Neuronal stem cell (in vitro differentiated cells): ENCODE results near the gene PIEZO2.

Experiments used
- DNase-seq: peaks from one replicate; pipeline ENCODE4 v3.0.0-alpha.2; 2013; ENCODE audit warnings: low spot score
- H2AFZ ChIP-seq: one replicate; pipeline ENCODE4 v1.6.1; 2013; ENCODE audit warnings: mild to moderate bottlenecking, low read length, inconsistent platforms
- H2AK5ac ChIP-seq: 2 replicates; pipeline ENCODE4 v1.6.1; 2013; ENCODE audit warnings: low read depth, mild to moderate bottlenecking, inconsistent platforms, low read length, moderate library complexity, mixed read lengths
- H2BK120ac ChIP-seq: 2 replicates; pipeline ENCODE4 v1.6.1; 2013; ENCODE audit warnings: low read depth, mild to moderate bottlenecking, inconsistent platforms, low read length, moderate library complexity, mixed read lengths
- H2BK12ac ChIP-seq: one replicate; pipeline ENCODE4 v1.6.1; 2013; ENCODE audit warnings: low read length, inconsistent platforms
- H2BK15ac ChIP-seq: 2 replicates; pipeline ENCODE4 v1.6.1; 2013; ENCODE audit warnings: mild to moderate bottlenecking, low read length, inconsistent platforms, mixed read lengths
- H2BK5ac ChIP-seq: one replicate; pipeline ENCODE4 v1.6.1; 2013; ENCODE audit warnings: inconsistent platforms, mild to moderate bottlenecking, low read length, moderate library complexity
- H3K14ac ChIP-seq: one replicate; pipeline ENCODE4 v1.6.1; 2013; ENCODE audit warnings: low read length, inconsistent platforms
- H3K18ac ChIP-seq: 2 replicates; pipeline ENCODE4 v1.6.1; 2013; ENCODE audit warnings: low read length, inconsistent platforms
- H3K23ac ChIP-seq: 2 replicates; pipeline ENCODE4 v1.6.1; 2013; ENCODE audit warnings: low read depth, mild to moderate bottlenecking, mixed read lengths, low read length, inconsistent platforms; ENCODE audit not compliant: poor library complexity
- H3K27ac ChIP-seq: replicated peaks from 3 replicates; pipeline ENCODE4 v1.5.1; 2013; ENCODE audit warnings: low read length, inconsistent platforms
- H3K27me3 ChIP-seq, 3 experiments: 2 replicates each; pipeline ENCODE4 v1.6.1; 2013; ENCODE audit warnings: low read length in 3 of 3, mild to moderate bottlenecking in 2 of 3, inconsistent platforms in 1 of 3, low read depth in 1 of 3, mixed read lengths in 1 of 3, moderate library complexity in 1 of 3; ENCODE audit not compliant: control insufficient read depth in 3 of 3, insufficient read depth in 3 of 3
- H3K36me3 ChIP-seq, 2 donors: replicated peaks in 1 of 2; 2 replicates each; pipeline ENCODE4 v1.6.1; 2013; ENCODE audit warnings: low read length in 2 of 2; ENCODE audit not compliant: control insufficient read depth in 2 of 2, insufficient read depth in 2 of 2
- H3K4ac ChIP-seq: 2 replicates; pipeline ENCODE4 v1.6.1; 2013; ENCODE audit warnings: inconsistent platforms, mild to moderate bottlenecking, low read length, moderate library complexity
- H3K4me1 ChIP-seq, 2 donors: 1 replicate in 1 of 2; 2 replicates in 1 of 2; pipeline ENCODE4 v1.6.1; 2013; ENCODE audit warnings: low read length in 2 of 2, low read depth in 1 of 2; ENCODE audit not compliant: control insufficient read depth in 2 of 2, insufficient read depth in 1 of 2
- H3K4me2 ChIP-seq: one replicate; pipeline ENCODE4 v1.6.1; 2013; ENCODE audit warnings: mild to moderate bottlenecking, low read length, inconsistent platforms; ENCODE audit not compliant: insufficient read depth, poor library complexity, severe bottlenecking
- H3K4me3 ChIP-seq, 2 donors: 2 replicates each; pipeline ENCODE4 v1.5.1; 2013; ENCODE audit warnings: low read length in 2 of 2, mild to moderate bottlenecking in 2 of 2, inconsistent platforms in 1 of 2, moderate library complexity in 1 of 2
- H3K79me1 ChIP-seq: one replicate; pipeline ENCODE4 v1.6.1; 2013; ENCODE audit warnings: low read depth, mild to moderate bottlenecking, inconsistent platforms, low read length, moderate library complexity
- H3K9ac ChIP-seq: one replicate; pipeline ENCODE4 v1.6.1; 2013; ENCODE audit warnings: mild to moderate bottlenecking, low read depth, low read length, inconsistent platforms; ENCODE audit not compliant: poor library complexity
- H3K9me3 ChIP-seq, 2 donors: replicated peaks in 1 of 2; 2 replicates each; pipeline versions ENCODE3 to v1.6.1; 2013; ENCODE audit warnings: low read length in 2 of 2, mild to moderate bottlenecking in 2 of 2, inconsistent platforms in 1 of 2, low read depth in 1 of 2, mixed read lengths in 1 of 2, moderate library complexity in 1 of 2; ENCODE audit not compliant: control insufficient read depth in 2 of 2, insufficient read depth in 1 of 2
- H4K8ac ChIP-seq: one replicate; pipeline ENCODE4 v1.6.1; 2013; ENCODE audit warnings: low read depth, mild to moderate bottlenecking, inconsistent platforms, low read length, moderate library complexity
- H4K91ac ChIP-seq: one replicate; pipeline ENCODE4 v1.6.1; 2013; ENCODE audit warnings: low read length, low read depth, mild to moderate bottlenecking, inconsistent platforms; ENCODE audit not compliant: poor library complexity
- WGBS, 2 donors: extraction: QIAGEN DNeasy Blood & Tissue Kit; methylation state at CpG; one replicate each; pipeline ENCODE4 v1.1.7; 2013; ENCODE audit warnings: missing lambda C conversion rate in 2 of 2, mixed read lengths in 1 of 2; ENCODE audit not compliant: insufficient read length in 2 of 2, insufficient replicate concordance in 1 of 2; ENCODE audit errors: extremely low coverage in 2 of 2; 5-methylcytosine and 5-hydroxymethylcytosine counted together

The PIEZO2 gene

DNA sequence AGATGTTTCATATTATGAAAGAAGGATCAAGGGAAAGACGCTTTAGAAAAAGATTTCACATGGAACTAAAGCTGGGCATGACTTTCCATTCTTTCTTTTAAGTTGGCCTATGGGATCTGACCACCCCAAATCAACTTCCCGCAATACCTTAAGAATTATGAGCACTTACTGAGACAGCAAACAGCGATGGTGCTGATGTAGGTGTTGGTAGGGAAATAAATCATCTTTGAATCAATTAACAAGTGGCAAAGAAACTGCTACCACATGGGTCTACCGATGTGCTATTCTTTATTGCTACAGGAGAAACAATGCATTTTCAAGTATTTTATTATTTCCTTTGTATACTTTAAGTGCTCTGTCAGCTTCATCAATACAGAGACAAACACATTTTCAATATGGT lies 239.6 kb downstream of the PIEZO2 start:
- Histone ChIP-seq H2BK12ac (no peak overlapping the region), H3K79me1 (no peaks in the 10 kb centered on the region), H4K8ac (no peak overlapping the region), H3K23ac (no peak overlapping the region), H3K9ac (no peak overlapping the region), H2BK120ac (no peak overlapping the region), H3K9me3 (no peaks in the 10 kb centered on the region), H3K14ac (no peak overlapping the region), H3K4me2 (no peak overlapping the region), H3K18ac (no peak overlapping the region), H3K27me3 (no peaks in the 10 kb centered on the region), H3K36me3 (no peaks in the 10 kb centered on the region), H2AFZ (no peak overlapping the region), H2BK15ac (no peak overlapping the region), H2AK5ac (no peak overlapping the region), H3K4me3 (no peak overlapping the region), H3K4me1 (no peaks in the 10 kb centered on the region), H3K4ac (no peak overlapping the region), H2BK5ac (no peak overlapping the region), H3K27ac (no peak overlapping the region), H4K91ac (no peak overlapping the region)
- DNase-seq, result no peak
- WGBS, 2 donors, result no CpG with 5 or more reads among the region's 4 CpGs

DNA sequence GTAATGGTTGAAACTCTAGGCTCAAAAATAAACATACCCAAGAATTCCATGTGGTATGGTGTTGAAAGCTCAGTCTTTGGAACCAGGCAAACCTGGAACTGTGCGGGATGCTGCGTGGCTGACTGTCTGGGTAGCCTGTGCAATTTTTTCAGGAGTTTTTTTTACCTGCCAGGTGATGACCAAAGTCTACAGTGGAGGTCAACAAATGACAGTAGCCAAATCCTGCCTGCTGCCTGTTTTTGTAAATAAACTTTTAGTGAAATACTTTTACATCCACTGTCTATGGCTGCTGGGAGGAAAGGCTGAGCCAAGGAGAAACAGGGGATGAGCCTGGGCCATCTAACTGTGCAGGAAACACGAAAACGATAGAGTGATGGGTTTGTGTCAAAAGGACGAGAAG lies 240.6 kb downstream of the PIEZO2 start:
- Histone ChIP-seq H3K14ac (no peak overlapping the region), H2BK12ac (no peak overlapping the region), H2AFZ (no peak overlapping the region), H2BK120ac (no peak overlapping the region), H3K4me3 (no peak overlapping the region), H4K91ac (no peak overlapping the region), H3K27me3 (no peaks in the 10 kb centered on the region), H3K23ac (no peak overlapping the region), H3K18ac (no peak overlapping the region), H2BK15ac (no peak overlapping the region), H3K4me1 (no peaks in the 10 kb centered on the region), H3K9ac (no peak overlapping the region), H3K4me2 (no peak overlapping the region), H2AK5ac (no peak overlapping the region), H3K27ac (no peak overlapping the region), H2BK5ac (no peak overlapping the region), H3K9me3 (no peaks in the 10 kb centered on the region), H3K4ac (no peak overlapping the region), H4K8ac (no peak overlapping the region), H3K79me1 (no peaks in the 10 kb centered on the region), H3K36me3 (no peaks in the 10 kb centered on the region)
- no peak for DNase-seq
- no CpG with 5 or more reads among the region's 5 CpGs for whole genome bisulfite sequencing, 2 donors

DNA sequence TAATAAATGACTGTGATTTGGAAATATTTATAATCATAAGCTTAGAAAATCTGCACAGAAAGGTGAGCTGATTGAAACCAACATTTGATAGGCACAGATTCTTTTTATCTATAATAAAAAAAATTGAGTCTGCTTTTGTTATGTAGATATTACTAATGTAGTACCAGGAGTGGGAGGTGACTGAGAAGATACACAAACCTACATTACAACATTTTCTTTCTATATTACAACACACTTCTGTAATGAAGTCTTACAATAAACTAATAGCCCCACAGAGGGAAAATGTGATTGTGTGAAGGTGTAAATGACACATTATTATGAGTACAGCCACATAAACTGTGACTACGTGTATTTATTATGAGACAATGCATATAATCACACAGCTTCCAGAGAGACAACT lies 241.6 kb downstream of the PIEZO2 start:
- Histone ChIP-seq H3K23ac (no peak overlapping the region), H3K18ac (no peak overlapping the region), H3K9me3 (no peaks in the 10 kb centered on the region), H3K4me3 (no peak overlapping the region), H2AK5ac (no peak overlapping the region), H3K27ac (no peak overlapping the region), H2BK5ac (no peak overlapping the region), H3K14ac (no peak overlapping the region), H3K4me2 (no peak overlapping the region), H2BK15ac (no peak overlapping the region), H2BK120ac (no peak overlapping the region), H2BK12ac (no peak overlapping the region), H3K36me3 (no peaks in the 10 kb centered on the region), H4K91ac (no peak overlapping the region), H3K4me1 (no peaks in the 10 kb centered on the region), H3K79me1 (no peaks in the 10 kb centered on the region), H3K27me3 (no peaks in the 10 kb centered on the region), H3K4ac (no peak overlapping the region), H4K8ac (no peak overlapping the region), H3K9ac (no peak overlapping the region), H2AFZ (no peak overlapping the region)
- no peak for DNase-seq
- WGBS, 2 donors, result no CpG with 5 or more reads among the region's 1 CpG

GRCh38 chr18:10901329-10901728 lies 248.0 kb downstream of the PIEZO2 start:
- H3K27ac ChIP-seq, result no peak overlapping the region
- no peak overlapping the region for H3K14ac ChIP-seq
- WGBS, 2 donors, result no CpG with 5 or more reads among the region's 2 CpGs

More at GRCh38 chr18:10901329-10901728, 248.0 kb downstream of the PIEZO2 start:
- no peak overlapping the region for H2BK12ac ChIP-seq
- H3K9me3 ChIP-seq, result no peaks in the 10 kb centered on the region
- H2BK5ac ChIP-seq, result no peak overlapping the region
- no peaks in the 10 kb centered on the region for H3K27me3 ChIP-seq
- H3K4me2 ChIP-seq, result no peak overlapping the region
- no peaks in the 10 kb centered on the region for H3K79me1 ChIP-seq
- no peaks in the 10 kb centered on the region for H3K4me1 ChIP-seq
- H3K18ac ChIP-seq, result no peak overlapping the region
- no peak overlapping the region for H4K91ac ChIP-seq
- no peak overlapping the region for H2BK120ac ChIP-seq
- no peak overlapping the region for H2AFZ ChIP-seq
- no peaks in the 10 kb centered on the region for H3K36me3 ChIP-seq
- H4K8ac ChIP-seq, result no peak overlapping the region
- no peak overlapping the region for H2BK15ac ChIP-seq
- no peak overlapping the region for H3K4ac ChIP-seq
- DNase-seq, result no peak
- H3K23ac ChIP-seq, result no peak overlapping the region
- no peak overlapping the region for H3K9ac ChIP-seq
- no peak overlapping the region for H3K4me3 ChIP-seq
- no peak overlapping the region for H2AK5ac ChIP-seq
